Measurements from ENCODE around the gene TMBIM6. TPM values are rescaled to one million over a fixed set of nuclear protein-coding genes. Genes with fewer than 3 reads are reported as not detected.

TMBIM6 gene
- 1,000 to 10,000 TPM in 1 of 6 donors, 100 to 1,000 TPM in 5; 740 to 1,714 (median 822) TPM for polyA plus RNA-seq (ENCODE audit: low read depth in 6 of 6)

GRCh38 chr12:49740930-49741881 lies at the start of gene TMBIM6:
Gene TMBIM6, plus strand, starts transcription at chr12:49741557. Its CDS starts 10,937 bp downstream, at chr12:49752494.
- ATAC-seq (ENCODE audit: low read depth in 2 of 2) = peak; percentile 85
- H3K4me3 Mint-ChIP-seq = peak within 1 kb of the TSS; percentile 84 to 99 (median 97)
- no peaks in the 10 kb centered on the region for H3K27me3 Mint-ChIP-seq
- H3K36me3 Mint-ChIP-seq = no peaks in the 10 kb centered on the region
- no peaks in the 10 kb centered on the region for H3K9me3 Mint-ChIP-seq
- peak; percentile 99 for DNase-seq
- H3K27ac Mint-ChIP-seq = peak within 1 kb of the TSS; percentile 96 to 99 (median 99)
- peaks cover 29 to 49% (median 38%) of the 10 kb centered on the region in 3 donors for H3K4me1 Mint-ChIP-seq

- Mint-ChIP-seq H3K9me3 (no peaks in the 10 kb centered on the region), H3K27me3 (no peaks in the 10 kb centered on the region), H3K27ac (peak overlapping the region in 1 of 6 donors; percentile 8), H3K4me3 (peak overlapping the region in 1 of 8 donors; percentile 49), H3K4me1 (peaks cover 51 to 76% (median 57%) of the 10 kb centered on the region in 3 donors), H3K36me3 (no peaks in the 10 kb centered on the region)
- DNase-seq (no peak), ATAC-seq (ENCODE audit: low read depth in 2 of 2) (no peak)
Observed at GRCh38 chr12:49692851-49693250, 48.5 kb upstream of the TMBIM6 start.

GRCh38 chr12:49693931-49694444 lies 47.4 kb upstream of the TMBIM6 start:
- H3K9me3 Mint-ChIP-seq = no peaks in the 10 kb centered on the region
- no peaks in the 10 kb centered on the region for H3K27me3 Mint-ChIP-seq
- DNase-seq (no peak), ATAC-seq (ENCODE audit: low read depth in 2 of 2) (no peak)
- peaks cover 56 to 76% (median 57%) of the 10 kb centered on the region in 3 donors for H3K4me1 Mint-ChIP-seq
- peak overlapping the region in 1 of 6 donors; percentile 69 for H3K27ac Mint-ChIP-seq
- no peaks in the 10 kb centered on the region for H3K36me3 Mint-ChIP-seq
- no peak overlapping the region for H3K4me3 Mint-ChIP-seq

- H3K36me3 Mint-ChIP-seq = no peaks in the 10 kb centered on the region
- peaks cover 43 to 75% (median 51%) of the 10 kb centered on the region in 3 donors for H3K4me1 Mint-ChIP-seq
- ATAC-seq (ENCODE audit: low read depth in 2 of 2) = no peak
- no peaks in the 10 kb centered on the region for H3K9me3 Mint-ChIP-seq
- no peak for DNase-seq
- peak overlapping the region in 3 of 6 donors; percentile 49 to 73 (median 64) for H3K27ac Mint-ChIP-seq
- no peaks in the 10 kb centered on the region for H3K27me3 Mint-ChIP-seq
- peak overlapping the region in 2 of 8 donors; percentile 26 to 45 for H3K4me3 Mint-ChIP-seq
Observed at GRCh38 chr12:49696723-49697122, 44.6 kb upstream of the TMBIM6 start.

GRCh38 chr12:49697808-49698207 lies 43.5 kb upstream of the TMBIM6 start:
- peaks cover 48 to 76% (median 56%) of the 10 kb centered on the region in 3 donors for H3K4me1 Mint-ChIP-seq
- DNase-seq = no peak
- no peaks in the 10 kb centered on the region for H3K9me3 Mint-ChIP-seq
- ATAC-seq (ENCODE audit: low read depth in 2 of 2) = peak in 1 of 2 donors; percentile 18
- H3K36me3 Mint-ChIP-seq = no peaks in the 10 kb centered on the region
- peak overlapping the region; percentile 56 to 98 (median 91) for H3K4me3 Mint-ChIP-seq
- H3K27ac Mint-ChIP-seq = peak overlapping the region in 4 of 6 donors; percentile 84 to 98 (median 96)
- no peaks in the 10 kb centered on the region for H3K27me3 Mint-ChIP-seq

GRCh38 chr12:49698619-49699545 lies 42.5 kb upstream of the TMBIM6 start:
- no peaks in the 10 kb centered on the region for H3K27me3 Mint-ChIP-seq
- H3K9me3 Mint-ChIP-seq = no peaks in the 10 kb centered on the region
- H3K4me3 Mint-ChIP-seq = peak overlapping the region; percentile 75 to 98 (median 92)
- peak; percentile 86 to 87 for ATAC-seq (ENCODE audit: low read depth in 2 of 2)
- peak overlapping the region; percentile 70 to 98 (median 96) for H3K27ac Mint-ChIP-seq
- H3K4me1 Mint-ChIP-seq = peaks cover 52 to 78% (median 62%) of the 10 kb centered on the region in 3 donors
- no peaks in the 10 kb centered on the region for H3K36me3 Mint-ChIP-seq
- DNase-seq = peak; percentile 77

- H3K9me3 Mint-ChIP-seq = no peaks in the 10 kb centered on the region
- H3K4me1 Mint-ChIP-seq = peaks cover 66 to 87% (median 81%) of the 10 kb centered on the region in 3 donors
- H3K27ac Mint-ChIP-seq = peak overlapping the region in 5 of 6 donors; percentile 21 to 80 (median 69)
- no peaks in the 10 kb centered on the region for H3K27me3 Mint-ChIP-seq
- no peaks in the 10 kb centered on the region for H3K36me3 Mint-ChIP-seq
- H3K4me3 Mint-ChIP-seq = peak overlapping the region in 5 of 8 donors; percentile 34 to 86 (median 59)
- ATAC-seq (ENCODE audit: low read depth in 2 of 2) = no peak
- DNase-seq = no peak
Observed at GRCh38 chr12:49702009-49702408, 39.3 kb upstream of the TMBIM6 start.

- ATAC-seq (ENCODE audit: low read depth in 2 of 2) = no peak
- Mint-ChIP-seq H3K36me3 (no peaks in the 10 kb centered on the region), H3K27ac (peak overlapping the region; percentile 28 to 79 (median 67)), H3K4me3 (peak overlapping the region in 7 of 8 donors; percentile 19 to 86 (median 68)), H3K4me1 (peaks cover 64 to 83% (median 80%) of the 10 kb centered on the region in 3 donors), H3K27me3 (no peaks in the 10 kb centered on the region), H3K9me3 (no peaks in the 10 kb centered on the region)
- no peak for DNase-seq
Observed at GRCh38 chr12:49702676-49703215, 38.6 kb upstream of the TMBIM6 start.

- H3K4me3 Mint-ChIP-seq = peak overlapping the region in 7 of 8 donors; percentile 34 to 86 (median 68)
- no peaks in the 10 kb centered on the region for H3K36me3 Mint-ChIP-seq
- ATAC-seq (ENCODE audit: low read depth in 2 of 2) = peak; percentile 9 to 11
- no peaks in the 10 kb centered on the region for H3K9me3 Mint-ChIP-seq
- peak; percentile 39 for DNase-seq
- peak overlapping the region in 5 of 6 donors; percentile 6 to 77 (median 61) for H3K27ac Mint-ChIP-seq
- peaks cover 57 to 77% (median 74%) of the 10 kb centered on the region in 3 donors for H3K4me1 Mint-ChIP-seq
- H3K27me3 Mint-ChIP-seq = no peaks in the 10 kb centered on the region
Observed at GRCh38 chr12:49703647-49704137, 37.7 kb upstream of the TMBIM6 start.

GRCh38 chr12:49705479-49706134 lies 35.8 kb upstream of the TMBIM6 start:
- Mint-ChIP-seq H3K9me3 (no peaks in the 10 kb centered on the region), H3K27ac (peak overlapping the region; percentile 39 to 98 (median 88)), H3K27me3 (peaks cover 0 to 8% (median 0%) of the 10 kb centered on the region in 3 donors), H3K4me1 (peaks cover 49 to 61% (median 58%) of the 10 kb centered on the region in 3 donors), H3K36me3 (no peaks in the 10 kb centered on the region), H3K4me3 (peak overlapping the region; percentile 89 to 98 (median 93))
- peak; percentile 30 for DNase-seq
- ATAC-seq (ENCODE audit: low read depth in 2 of 2) = no peak

- no peaks in the 10 kb centered on the region for H3K9me3 Mint-ChIP-seq
- H3K36me3 Mint-ChIP-seq = no peaks in the 10 kb centered on the region
- peaks cover 0 to 8% (median 6%) of the 10 kb centered on the region in 3 donors for H3K27me3 Mint-ChIP-seq
- H3K4me1 Mint-ChIP-seq = peaks cover 49 to 57% (median 52%) of the 10 kb centered on the region in 3 donors
- H3K27ac Mint-ChIP-seq = peak overlapping the region; percentile 78 to 98 (median 93)
- DNase-seq (no peak), ATAC-seq (ENCODE audit: low read depth in 2 of 2) (peak; percentile 27 to 29)
- H3K4me3 Mint-ChIP-seq = peak overlapping the region; percentile 89 to 98 (median 93)
Observed at GRCh38 chr12:49706351-49707127, 34.8 kb upstream of the TMBIM6 start.
